Femur (tissue), 1 donor: Measurements from ENCODE around the gene UVRAG.
"Not testable (repeated sequence)": the region's sequence is repeated elsewhere in the genome, so short reads cannot be mapped to it uniquely, and the experiment has no call there.

Experiments used
- DNase-seq: peaks from one replicate; pipeline ENCODE4 v3.0.0-alpha.2; 2017

Gene UVRAG

DNA sequence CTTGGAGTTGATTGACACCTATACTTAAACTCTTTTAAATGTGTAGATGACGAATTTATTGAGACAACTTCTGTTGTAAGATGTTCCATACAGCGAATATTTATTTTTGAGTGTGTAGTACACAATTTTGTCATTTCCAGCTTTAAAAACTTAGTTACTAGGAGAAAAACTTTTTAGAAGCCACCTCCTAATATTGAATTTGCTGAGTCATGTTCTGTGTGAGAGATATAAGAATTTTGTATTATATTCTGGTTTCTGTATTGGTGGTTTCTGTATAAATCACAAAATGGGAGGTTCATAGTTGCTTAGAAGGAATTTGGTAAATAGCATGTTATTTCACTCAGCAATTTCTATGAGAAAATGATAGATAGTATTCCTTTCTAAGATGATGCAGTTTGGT is 220.0 kb downstream of the UVRAG start:
- no peak for DNase-seq

DNA sequence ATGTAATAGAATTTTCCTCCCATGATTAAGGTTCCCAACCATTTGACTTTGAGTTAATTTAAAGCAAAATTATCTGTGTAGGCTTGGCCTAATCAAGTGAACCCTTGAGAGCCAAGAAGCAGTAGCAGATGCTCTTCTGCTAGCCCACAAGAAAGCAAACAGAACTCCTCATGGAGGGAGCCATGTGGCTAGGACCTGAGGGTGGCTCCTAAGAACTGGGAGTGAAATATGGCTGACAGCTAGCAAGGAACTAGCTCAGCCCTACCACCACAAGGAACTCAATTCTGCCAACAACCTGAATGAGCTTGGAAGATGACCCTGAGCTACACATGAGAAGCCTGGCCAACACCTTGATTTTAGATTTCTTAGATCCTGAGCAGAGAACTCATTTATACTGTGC is 223.6 kb downstream of the UVRAG start:
- no peak for DNase-seq

DNA sequence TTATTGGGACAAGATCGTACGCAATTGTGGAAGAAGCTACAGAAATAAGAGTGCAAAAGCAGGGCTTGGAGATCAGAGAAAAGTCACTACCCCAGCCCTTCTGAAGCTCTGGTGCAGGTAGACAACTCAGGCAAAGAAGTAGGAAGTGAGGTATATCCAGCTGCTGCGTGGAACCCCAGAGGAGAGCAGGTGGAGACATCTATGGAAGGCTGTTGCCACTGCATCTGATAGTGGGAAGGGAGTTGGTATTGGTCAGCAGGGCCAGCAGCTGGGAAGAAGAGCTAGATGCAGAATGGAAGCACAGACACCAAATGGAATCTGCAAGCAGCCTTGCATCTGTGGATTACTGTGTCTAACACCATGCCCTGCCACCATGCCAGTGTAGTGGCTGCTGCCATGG is 226.2 kb downstream of the UVRAG start:
- DNase-seq = no peak

DNA sequence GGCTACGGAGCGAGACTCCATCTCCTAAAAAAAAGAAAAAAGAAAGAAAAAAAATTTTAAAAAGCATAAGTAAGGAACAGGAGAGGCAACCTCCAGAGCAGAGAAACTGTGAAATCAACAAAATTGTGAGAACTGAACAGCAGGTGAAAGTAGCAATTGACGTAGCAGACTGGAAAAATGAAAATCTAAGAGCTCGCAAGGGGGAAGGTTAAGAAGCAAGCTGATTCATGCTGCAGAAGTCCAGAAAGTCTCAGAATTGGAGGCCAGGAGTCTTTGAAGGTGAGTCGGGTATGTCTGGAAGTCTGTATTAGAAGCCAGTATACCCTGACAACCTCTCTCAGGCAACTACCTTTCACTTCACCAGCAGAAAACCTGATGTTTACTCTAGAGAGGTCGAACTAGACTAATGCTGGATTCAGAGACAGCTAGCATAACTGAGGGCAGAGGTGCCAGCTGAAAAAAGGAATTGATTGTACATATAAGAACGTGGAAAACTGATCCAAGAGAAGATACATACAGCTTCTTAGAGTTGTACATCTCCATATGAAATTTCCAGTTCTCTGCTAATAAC is 229.8 kb downstream of the UVRAG start:
- DNase-seq = no peak

DNA sequence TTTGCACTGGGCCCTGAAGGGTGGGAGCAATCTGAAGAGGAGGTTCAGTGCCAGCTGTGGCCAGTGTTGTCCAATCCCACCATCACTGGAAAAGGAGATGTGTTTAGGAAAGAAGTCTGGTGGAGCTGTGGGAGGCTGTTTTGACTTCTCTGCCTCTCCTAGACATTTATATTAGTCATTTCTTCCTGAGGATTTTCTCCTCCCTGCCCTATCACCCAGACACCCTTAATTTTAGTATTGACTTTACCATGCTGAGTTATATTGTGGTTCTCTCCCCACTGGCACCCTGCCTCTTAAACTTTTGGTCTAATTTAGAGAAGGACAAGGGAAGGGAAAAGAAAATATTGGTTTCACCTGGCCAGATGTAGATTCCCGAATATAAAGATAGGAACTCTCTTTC is 232.2 kb downstream of the UVRAG start:
- DNase-seq = no peak

DNA sequence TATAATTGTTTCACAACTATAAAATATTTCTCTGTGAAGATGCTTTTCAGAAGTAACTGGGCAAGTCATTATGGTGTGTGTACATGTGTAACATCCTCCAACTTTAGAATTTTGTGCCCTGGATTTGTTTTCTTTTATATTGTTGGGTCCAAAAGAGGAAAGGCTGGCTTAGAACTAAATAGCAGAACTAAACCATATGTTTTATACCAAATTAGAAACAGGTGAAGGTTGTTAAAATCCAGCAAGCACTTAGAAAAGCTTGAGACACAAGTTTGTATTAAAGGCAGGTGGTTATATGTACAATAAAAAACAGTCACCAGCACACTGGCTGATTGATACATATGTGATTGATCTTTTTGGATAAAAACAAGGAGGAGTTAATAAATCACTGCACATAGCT is 232.8 kb downstream of the UVRAG start:
- DNase-seq = no peak

DNA sequence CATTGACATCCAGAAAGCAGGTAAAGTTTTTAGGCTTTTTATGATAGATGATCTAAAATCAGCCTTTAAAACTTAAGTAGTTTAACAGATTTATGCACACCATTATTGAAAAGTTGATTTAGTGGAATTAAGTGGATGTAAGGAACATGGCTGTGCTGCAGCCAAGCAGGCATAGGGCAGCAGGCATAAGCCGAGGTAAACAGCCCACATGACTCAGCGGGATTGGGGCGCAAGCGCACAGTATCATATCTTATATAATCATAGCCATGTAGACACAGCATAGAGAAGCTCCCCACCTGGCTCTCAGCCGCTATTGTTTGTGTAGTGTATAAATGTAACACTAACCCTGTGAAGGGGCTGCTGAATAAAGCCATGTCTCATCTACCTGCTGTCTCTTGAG is 233.8 kb downstream of the UVRAG start:
- no peak for DNase-seq

DNA sequence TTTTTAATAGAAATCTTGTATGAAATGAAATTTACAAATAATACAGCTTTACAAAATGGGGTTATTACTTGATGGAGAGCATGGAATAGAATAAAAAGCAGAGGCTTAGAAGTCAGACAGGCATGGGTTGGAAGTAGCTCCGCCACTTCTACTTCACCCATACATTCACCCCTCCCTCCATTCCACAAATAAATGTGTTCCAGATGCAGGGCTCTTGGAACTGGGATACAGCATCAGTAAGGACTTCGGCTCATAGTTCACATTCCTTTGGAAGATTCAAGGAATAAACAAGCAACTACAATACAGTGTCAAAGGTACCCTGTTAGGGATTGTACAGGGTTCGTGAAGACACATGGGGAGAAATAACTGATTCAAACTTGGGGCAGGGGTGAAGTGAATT is 234.5 kb downstream of the UVRAG start:
- no peak for DNase-seq

DNA sequence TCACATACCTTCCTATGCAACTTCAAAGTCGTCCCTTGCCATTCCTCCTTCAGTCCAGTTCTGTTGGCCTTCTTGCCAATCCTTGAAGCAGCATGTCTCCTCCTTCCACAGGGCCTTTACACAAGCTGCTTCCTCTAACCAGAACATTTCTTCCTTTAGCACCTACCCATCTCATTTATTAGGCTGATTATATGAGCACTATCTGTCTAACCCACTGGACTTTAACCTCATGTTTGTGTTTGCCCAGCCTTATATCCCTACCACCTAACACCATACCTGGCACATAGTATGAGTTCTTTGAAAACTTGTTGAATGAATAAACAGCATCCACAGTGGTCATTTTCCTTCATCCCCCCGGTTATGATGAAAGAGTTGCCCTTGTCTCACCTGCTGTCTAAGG is 236.9 kb downstream of the UVRAG start:
- no peak for DNase-seq

DNA sequence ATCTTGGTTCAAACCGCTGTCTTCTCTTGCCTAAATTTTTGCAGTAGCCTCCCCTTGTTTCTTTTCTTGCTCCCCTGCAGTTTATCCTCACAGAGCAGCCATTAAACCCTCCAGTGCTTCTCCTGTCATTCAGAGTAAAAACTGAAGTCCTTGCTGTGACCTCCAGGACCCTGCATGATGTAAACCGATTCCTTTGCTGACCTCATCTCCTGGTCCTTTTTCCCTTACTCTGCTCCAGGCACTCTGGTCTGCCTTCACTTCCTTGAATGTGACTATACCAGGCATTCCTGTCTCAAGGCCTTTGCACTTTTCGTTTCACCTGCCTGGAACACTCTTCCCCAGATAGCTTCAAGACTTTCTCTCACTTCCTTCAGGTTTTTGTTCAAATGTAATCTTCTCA is 239.3 kb downstream of the UVRAG start:
- DNase-seq = no peak

DNA sequence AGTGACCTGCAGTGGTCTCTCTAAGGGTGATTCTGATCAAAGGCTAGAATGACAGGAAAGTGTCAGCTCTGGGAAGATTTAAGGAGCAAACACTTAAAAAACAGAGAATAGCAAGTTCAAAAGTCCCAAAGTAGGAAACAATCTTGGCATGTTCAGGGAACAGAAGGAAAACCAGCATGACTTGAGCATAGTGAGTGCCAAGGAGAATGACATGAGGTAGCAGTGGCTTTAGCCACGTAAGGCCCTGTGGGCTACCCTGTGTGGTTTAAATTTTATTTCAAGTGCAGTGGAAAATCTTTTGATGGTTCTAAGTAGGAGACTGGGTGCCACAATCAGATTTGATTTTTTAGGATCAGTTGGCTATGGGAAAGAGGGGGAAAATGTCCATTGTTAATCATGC is 241.9 kb downstream of the UVRAG start:
- no peak for DNase-seq

DNA sequence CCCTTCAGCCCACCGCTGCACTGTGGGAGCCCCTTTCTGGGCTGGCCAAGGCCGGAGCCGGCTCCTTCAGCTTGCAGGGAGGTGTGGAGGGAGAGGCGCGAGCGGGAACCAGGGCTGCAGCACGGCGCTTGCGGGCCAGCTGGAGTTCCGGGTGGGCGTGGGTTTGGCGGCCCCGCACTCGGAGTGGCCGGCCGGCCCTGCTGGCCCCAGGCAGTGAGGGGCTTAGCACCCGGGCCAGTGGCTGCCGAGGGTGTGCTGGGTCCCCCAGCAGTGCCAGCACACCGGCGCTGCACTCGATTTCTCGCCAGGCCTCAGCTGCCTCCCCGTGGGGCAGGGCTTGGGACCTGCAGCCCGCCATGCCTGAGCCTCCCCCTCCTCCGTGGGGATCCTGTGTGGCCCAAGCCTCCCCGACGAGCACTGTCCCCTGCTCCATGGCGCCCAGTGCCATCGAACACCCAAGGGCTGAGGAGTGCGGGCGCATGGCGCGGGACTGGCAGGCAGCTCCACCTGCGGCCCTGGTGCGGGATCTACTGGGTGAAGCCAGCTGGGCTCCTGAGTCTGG is 245.5 kb downstream of the UVRAG start:
- not testable (repeated sequence) for DNase-seq

DNA sequence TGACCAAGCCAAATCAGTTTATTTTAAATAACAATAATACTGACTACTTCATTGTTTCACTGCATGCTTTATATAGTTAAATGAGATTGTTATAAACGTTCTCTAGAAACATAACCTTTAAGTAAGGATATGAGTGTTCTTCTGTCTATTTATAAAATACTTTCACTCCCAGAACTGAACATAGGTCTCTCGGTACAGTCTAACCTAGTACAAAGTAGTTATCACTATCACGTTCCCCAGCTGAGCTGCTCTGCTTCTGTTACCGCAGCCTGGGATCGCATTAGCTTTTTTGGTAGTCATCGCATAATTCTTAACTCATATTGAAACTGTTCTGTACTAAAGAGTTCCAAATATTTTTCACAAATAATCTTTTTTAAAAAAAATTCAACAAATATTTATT is 247.7 kb downstream of the UVRAG start:
- DNase-seq = no peak

DNA sequence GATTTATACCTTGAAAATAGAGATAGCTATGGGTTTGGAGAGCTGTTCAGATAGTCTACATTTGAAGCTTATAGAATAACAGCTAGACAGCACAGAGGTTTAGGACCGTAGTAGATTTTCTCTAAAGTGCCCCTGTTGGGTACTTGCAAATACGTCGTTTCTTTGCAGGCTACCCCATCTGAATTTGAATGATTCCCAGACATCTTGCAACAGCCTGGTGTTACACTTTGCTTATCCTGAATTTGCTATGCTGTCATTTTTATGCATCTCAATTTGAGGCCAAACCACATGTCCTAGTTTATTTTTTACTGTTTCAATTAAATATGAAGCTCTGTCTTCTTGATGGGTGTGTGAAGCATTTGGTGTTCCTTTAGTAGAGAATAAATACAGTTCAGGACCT is 249.2 kb downstream of the UVRAG start:
- no peak for DNase-seq

DNA sequence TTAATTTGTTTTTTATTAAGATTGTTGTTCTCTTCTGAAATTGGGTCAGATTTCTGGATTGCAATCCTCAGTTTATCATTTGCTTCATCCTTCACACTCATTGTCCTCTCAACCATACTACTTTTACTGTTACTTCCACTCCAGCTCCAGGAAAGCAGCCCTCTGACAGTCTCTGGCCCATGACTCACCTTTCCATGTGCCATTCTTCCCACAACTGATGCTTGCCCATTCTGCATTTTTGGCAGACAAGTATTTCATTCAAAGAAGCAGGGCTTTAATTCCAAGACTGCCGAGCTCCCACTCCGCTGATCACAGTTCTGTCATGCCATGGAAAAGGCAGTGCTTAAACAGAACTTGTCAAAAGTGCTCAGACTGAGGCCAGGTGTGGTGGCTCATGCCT is 252.1 kb downstream of the UVRAG start:
- DNase-seq = no peak

DNA sequence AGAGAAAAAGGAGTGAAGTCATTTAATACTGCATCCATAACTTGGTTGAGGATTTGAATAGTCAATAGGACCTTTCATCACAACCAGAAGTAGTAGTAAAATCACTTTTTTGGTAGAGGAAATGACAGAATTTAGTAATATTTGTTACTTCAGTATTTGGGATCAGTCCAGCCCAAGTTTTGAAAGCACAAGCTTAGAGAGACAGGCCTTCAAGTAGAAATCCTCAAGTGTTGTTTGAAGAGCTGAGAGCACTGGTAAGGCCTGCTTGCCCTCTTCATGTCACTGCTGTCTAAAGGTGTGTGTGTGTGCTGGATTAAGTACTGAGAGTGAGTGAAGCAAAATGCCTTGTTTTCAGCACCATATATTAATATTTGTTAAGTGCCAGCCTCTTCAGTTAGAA is 254.0 kb downstream of the UVRAG start:
- no peak for DNase-seq

DNA sequence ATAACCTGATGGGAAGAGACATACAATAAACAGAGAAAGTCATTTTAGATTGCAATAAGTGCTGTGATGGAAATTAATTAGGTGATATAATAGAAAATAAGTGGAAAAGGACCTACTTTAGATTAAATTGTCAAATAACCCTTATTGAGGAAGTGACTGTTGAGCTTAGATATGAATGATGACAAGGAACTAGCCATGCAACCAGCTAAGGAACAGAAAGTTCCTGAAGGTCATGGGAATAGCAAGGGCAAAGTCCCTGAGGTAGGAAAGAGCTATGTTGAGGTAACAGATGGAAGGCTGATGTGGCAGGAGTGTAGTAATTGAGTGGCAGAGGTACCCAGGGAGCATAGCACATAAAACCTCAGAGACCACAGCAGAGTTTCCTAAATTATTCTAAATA is 256.1 kb downstream of the UVRAG start:
- no peak for DNase-seq

DNA sequence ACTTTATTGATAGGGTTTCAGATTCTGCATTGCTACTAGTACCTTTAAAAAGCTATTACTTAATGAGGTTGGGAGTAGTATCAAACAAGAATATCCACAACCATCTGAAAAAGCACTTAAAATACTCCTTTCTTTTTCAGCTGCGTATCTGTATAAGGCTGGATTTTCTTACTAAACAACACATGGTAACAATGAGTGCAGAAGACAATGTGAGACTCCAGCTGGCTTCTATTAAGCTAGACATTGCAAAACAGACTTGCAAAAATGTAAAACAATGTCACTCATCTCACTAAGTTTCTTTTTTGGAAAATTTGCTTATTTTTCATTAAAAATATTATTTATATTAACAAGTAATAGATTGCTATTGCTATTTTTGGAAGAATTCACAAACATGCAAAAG is 258.7 kb downstream of the UVRAG start:
- DNase-seq = no peak

DNA sequence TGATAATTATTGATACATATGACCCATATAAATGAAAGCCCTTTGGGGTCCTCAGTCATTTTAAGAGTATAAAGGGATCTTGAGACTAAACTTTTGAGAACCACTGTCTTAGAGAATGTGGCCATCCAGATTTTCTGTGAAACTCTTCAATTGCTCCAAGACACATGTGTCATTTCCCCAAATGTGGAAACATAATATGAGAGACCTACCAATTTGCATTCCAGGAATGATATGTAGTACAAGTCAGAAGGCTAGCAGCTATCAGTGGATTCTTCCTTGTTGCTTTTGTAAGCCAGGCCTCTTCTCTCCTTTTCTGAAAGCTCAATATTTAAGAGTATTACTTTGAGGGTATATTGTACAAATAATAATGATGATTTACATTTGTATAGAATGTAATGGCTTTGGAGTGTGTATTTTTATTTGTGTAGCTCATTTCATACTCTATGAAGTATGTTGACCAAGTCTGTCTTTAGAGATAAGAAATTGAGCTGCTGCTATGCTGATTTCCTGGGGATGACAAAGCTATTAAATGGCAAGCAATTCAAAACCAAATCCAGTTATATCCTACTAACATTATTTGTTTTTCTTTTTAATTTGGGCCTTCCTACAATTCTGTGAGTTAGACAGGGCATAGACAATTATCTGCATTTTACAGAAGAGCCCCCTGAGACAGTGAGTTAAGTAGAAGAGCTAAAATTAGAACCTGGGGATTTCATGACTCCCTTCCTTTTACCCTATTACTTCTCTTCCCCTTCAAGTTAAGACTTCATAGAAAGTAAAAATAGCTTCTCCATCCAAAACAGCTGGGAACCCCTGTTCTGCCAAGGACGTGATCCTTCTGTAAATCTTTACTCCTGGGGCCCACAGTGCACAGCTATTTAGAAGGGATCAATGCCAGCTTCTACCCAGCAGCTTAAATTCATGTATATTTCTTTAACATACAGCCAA is 259.4 kb downstream of the UVRAG start:
- peak; percentile 30 for DNase-seq

DNA sequence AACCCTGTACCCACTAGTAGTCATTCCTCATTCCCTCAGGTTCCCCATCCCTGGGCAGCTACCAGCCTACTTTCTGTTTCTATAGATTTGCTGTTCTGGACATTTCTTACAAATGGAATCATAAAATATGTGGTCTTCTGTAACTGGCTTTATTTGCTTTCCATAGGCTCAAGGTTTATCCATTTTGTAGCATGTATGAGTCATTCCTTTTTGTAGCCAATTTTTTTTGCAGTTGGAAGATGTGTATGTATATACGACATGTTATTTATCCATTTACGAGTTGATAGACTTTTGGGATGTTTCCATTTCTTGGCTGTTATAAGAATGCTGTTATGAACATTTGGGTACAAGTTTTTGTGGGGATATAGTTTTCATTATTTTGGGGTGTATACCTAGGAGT is 260.7 kb downstream of the UVRAG start:
- DNase-seq = no peak

DNA sequence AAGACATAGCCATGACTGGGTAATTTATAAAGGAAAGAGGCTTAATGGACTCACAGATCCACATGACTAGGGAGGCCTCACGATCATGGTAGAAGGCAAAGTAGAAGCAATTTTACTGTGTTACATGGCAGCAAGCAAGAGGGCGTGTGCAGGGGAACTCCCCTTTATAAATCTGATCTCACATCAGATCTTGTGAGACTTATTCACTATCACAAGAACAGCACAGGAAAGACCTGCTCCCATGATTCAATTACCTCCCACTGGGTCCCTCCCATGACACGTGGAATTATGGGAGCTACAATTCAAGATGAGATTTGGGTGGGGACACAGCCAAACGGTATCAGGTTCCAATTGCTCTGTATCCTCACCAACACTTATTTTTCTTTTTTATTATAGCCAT is 261.2 kb downstream of the UVRAG start:
- not testable (repeated sequence) for DNase-seq

DNA sequence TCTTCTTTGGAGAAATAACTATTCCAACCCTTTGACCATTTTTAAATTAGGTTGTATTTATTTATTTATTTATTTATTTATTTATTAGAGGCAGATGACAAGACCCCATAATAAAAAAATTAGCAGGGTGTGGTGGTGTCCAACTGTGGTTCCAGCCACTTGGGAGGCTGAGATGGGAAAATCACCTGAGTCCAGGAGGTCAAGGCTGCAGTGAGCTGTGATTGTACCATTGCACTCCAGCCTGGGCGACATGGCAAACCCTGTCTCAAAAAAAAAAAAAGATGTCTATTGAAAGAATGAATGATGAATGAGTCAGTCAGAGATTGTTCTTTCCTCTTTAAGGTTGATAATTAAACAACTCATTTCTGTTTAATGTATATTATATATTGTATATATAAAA is 261.7 kb downstream of the UVRAG start:
- DNase-seq = no peak

DNA sequence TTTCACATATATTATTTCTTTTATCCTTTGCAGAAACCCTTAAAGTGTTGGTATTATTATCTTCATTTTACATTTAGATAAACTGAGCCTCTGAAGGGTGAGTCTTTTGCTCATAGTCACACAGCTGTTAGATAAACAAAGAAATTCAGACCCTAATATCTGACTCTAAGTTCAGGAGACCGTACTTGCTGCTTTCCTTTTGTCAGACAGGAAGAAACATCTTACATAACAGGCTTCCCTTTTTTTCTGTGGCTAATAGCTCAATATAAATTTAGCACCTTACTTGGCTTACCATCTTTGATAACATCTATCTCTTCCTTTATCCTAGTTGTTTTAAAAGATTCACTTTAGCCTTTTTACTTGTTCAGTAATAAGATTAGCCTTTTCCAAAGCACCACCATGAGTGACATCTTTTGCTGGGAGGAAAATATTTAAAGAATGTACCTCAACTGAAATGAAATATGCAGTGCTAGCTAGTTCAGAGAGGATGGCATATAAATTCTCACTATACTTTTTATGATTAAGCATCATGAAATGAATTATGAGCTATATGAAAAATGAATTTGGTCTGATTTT is 262.7 kb downstream of the UVRAG start:
- no peak for DNase-seq

DNA sequence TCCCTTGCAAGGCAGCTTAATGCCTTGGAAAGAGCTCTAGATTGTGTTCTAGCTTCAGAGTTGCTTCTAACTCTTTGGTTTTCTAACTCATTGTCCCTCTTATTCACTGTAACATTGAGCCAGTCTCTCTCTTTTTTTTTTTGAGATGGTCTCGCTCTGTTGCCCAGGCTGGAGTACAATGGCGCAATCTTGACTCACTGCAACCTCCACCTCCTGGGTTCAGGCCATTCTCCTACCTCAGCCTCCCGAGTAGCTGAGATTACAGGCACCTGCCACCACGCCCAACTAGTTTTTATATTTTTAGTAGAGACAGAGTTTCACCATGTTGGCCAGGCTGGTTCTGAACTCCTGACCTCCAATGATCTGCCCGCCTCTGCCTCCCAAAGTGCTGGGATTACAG is 266.1 kb downstream of the UVRAG start:
- not testable (repeated sequence) for DNase-seq
